Activated gamma-delta T cell (primary cell): Measurements from ENCODE around the gene RBM22.

ENCODE experiments used
- DNase-seq: peaks from one replicate; lab custom pipeline; 2025; lab: John Stamatoyannopoulos, UW

Gene RBM22

GRCh38 chr5:150651924-150652671 lies 48.8 kb downstream of the RBM22 start:
- no peak for DNase-seq

GRCh38 chr5:150651382-150651781 lies 49.5 kb downstream of the RBM22 start:
- no peak for DNase-seq

- no peak for DNase-seq
Observed at GRCh38 chr5:150650021-150651006, 50.5 kb downstream of the RBM22 start.

- no peak for DNase-seq
Observed at GRCh38 chr5:150649108-150650020, 51.5 kb downstream of the RBM22 start.

- DNase-seq, result no peak
Observed at GRCh38 chr5:150648294-150649107, 52.4 kb downstream of the RBM22 start.

GRCh38 chr5:150647275-150648251 lies 53.3 kb downstream of the RBM22 start:
- DNase-seq, result no peak

GRCh38 chr5:150645070-150645700 lies 55.7 kb downstream of the RBM22 start:
- DNase-seq, result no peak

GRCh38 chr5:150644514-150644913 lies 56.3 kb downstream of the RBM22 start:
- DNase-seq, result no peak

GRCh38 chr5:150644058-150644457 lies 56.8 kb downstream of the RBM22 start:
- no peak for DNase-seq

- no peak for DNase-seq
Observed at GRCh38 chr5:150642991-150643710, 57.7 kb downstream of the RBM22 start.

GRCh38 chr5:150642567-150642927 lies 58.3 kb downstream of the RBM22 start:
- no peak for DNase-seq

- no peak for DNase-seq
Observed at GRCh38 chr5:150641824-150642566, 58.9 kb downstream of the RBM22 start.

- no peak for DNase-seq
Observed at GRCh38 chr5:150641006-150641570, 59.8 kb downstream of the RBM22 start.
